ENCODE measurements around the gene ARF5.

The ARF5 gene

GRCh38 chr7:127589896-127590295 lies 1.7 kb downstream of the ARF5 start:
- no peak for DNase-seq (ENCODE audit: low spot score)
- no peak for TF ChIP-seq CTCF (IDR thresholded peaks at IDR 0.05; ENCODE audit: extremely low read depth, missing control alignments)

GRCh38 chr7:127591189-127591588 lies 3.0 kb downstream of the ARF5 start:
- TF ChIP-seq CTCF (IDR thresholded peaks at IDR 0.05; ENCODE audit: extremely low read depth, missing control alignments), result no peak
- DNase-seq (ENCODE audit: low spot score), result no peak

DNA sequence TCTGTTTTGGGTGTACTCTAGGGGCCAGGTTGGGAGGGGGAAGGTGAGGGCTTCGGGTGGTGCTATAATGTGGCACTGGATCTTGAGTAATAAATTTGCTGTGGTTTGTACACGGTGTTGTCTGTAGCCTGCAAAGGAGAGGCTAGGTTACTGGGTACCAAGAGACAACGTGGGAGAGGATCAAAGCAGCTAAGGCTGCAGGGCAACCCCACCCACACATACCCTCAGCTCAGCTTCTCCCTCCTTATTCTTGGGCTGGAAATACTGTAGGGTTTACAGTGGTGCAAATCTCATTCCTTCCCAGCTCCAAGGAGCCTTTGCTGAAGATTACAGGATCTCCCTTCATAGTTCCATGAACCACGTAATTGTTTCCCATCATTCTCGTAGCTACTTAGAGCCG lies 3.4 kb downstream of the ARF5 start:
- no peak for TF ChIP-seq CTCF (IDR thresholded peaks at IDR 0.05; ENCODE audit: extremely low read depth, missing control alignments)
- no peak for DNase-seq (ENCODE audit: low spot score)

DNA sequence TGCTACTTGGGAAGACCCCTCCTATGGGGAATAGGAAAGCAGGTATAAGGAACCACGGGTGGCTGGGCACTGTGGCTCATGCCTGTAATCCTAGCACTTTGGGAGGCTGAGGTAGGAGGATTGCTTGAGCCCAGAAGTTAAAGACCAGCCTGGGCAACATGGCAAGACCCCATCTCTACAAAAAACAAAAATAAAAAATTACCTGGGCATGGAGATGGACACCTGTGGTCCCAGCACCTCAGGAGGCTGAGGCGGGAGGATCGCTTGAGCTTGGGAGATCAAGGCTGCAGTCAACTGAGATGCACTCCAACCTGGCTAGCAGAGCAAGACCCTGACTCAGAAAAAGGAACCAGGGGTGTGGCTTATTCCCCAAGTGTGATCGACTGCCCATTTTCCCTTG lies 4.3 kb downstream of the ARF5 start:
- TF ChIP-seq CTCF (IDR thresholded peaks at IDR 0.05; ENCODE audit: extremely low read depth, missing control alignments), result no peak
- DNase-seq (ENCODE audit: low spot score), result no peak

DNA sequence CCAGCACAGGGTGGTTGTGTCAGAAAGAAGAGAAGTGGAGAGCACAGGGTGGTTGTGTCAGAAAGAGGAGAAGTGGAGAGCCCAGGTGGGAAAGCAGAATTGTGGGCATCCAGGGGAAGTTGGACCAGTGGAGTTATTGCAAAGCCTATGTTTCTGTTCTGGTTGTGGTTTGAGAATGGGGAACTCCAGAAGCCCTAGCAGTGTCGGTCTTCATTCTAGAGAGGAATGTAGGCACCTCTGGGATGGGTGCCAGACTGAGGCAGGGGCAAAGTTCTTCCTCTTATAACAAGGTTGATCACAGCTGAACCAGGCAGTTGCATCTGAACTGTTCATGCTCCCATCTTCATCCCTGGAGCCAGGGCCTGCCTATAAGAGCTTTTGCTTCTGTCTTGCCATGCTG lies 6.3 kb downstream of the ARF5 start:
- DNase-seq (ENCODE audit: low spot score), result no peak

GRCh38 chr7:127595737-127596136 lies 7.5 kb downstream of the ARF5 start:
- no peak for TF ChIP-seq CTCF (IDR thresholded peaks at IDR 0.05; ENCODE audit: extremely low read depth, missing control alignments)
- no peak for DNase-seq (ENCODE audit: low spot score)

More for the DNA sequence above, 6.3 kb downstream of the ARF5 start:
- TF ChIP-seq CTCF (IDR thresholded peaks at IDR 0.05; ENCODE audit: extremely low read depth, missing control alignments), result no peak

DNA sequence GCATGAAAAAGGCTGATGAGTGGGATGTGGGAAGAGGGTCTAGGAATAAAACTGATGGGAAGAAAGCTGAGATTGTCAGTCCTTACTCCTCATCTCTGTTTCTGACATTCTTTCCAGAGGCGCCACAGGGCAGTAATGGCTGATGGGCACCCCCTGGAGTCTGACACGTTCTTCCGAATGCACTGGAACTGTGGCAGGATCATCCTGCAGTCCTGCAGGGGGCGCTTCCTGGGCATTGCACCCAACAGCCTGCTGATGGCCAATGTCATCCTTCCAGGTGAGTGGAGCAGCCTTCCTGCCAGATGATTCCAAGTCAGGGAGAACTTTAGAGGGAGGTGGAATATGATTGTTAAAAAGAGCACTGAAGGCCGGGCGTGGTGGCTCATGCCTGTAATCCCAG lies 10.1 kb downstream of the ARF5 start:
- TF ChIP-seq CTCF (IDR thresholded peaks at IDR 0.05; ENCODE audit: extremely low read depth, missing control alignments), result peak; percentile 7
- no peak for DNase-seq (ENCODE audit: low spot score)

All from GM20000 (cell line).